GM18526 (cell line): ENCODE results near the gene CTNS.

ENCODE experiments used
- POLR2A ChIP-seq: IDR thresholded peaks from 3 replicates; pipeline ENCODE4 v1.6.1; 2011; ENCODE audit not compliant: insufficient read length; ENCODE audit errors: extremely low read depth

CTNS gene

DNA sequence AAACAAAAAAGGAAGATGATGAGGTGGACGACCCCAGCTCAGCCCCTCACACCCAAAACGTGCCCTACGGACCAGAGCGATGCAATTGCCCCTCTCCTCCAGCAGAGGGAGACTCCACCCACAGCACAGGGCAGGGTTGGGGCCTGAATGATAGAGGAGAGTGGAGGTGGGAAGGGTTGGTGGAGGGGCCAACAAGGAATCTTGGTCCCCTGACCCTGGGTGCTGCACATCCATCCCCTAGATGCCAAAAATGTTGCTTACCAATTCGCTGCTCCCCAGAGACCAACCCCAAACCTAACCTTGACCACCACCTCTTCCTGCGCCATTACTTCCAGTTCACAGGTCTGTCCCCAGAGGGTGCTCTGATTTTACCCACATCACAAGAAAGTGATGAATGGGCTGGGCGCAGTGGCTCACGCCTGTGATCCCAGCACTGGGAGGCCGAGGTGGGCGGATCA is 46.5 kb downstream of the CTNS start:
- no peak for TF ChIP-seq POLR2A

- TF ChIP-seq POLR2A, result no peak
Measured at GRCh38 chr17:3685174-3685573, 48.6 kb downstream of the CTNS start.

DNA sequence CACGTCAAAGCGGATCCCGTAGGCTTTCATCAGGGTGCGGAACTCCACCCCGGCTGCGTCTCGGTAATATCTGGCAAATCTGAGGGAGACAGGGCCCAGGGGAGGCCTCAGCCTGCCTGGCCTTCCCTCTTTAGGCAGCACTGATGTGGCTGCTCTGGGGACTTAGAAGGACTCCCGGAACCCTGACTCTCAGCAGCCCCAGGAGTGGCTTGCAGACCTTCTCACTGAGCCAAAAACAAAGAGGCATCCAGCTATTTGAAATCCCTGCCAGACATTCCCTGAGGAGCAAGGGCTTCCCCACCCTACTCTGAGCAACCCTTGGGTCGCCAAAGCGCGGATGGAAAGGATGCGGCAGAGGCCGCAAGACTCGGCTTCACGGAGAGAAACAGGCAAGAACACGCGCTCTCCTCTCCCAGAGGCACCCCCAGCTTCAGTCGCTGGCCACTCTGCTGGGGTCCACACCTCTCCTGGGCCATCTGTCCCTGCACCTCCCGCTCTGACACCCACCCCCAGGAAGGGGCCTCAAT is 51.5 kb downstream of the CTNS start:
- TF ChIP-seq POLR2A, result no peak

DNA sequence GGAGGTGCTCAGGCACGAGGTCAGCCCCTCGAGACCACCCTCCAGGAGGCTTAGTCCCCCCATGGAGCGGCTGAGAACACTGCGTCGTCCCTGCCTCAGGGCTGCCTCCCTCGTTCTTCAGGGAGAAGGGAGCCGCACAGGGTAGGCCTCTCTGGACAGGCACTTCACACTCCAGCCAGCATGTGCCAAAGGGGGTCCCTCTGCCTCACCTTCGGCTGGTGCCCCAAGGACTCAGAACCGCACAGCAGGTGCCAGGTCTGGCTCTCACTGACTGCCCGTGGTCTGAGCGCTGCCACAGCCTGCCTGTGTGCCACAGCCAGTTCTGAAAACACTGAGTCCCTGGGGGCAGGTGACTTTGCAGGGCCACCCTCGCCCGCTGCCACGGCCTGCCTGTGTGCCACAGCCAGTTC is 52.3 kb downstream of the CTNS start:
- TF ChIP-seq POLR2A, result no peak

DNA sequence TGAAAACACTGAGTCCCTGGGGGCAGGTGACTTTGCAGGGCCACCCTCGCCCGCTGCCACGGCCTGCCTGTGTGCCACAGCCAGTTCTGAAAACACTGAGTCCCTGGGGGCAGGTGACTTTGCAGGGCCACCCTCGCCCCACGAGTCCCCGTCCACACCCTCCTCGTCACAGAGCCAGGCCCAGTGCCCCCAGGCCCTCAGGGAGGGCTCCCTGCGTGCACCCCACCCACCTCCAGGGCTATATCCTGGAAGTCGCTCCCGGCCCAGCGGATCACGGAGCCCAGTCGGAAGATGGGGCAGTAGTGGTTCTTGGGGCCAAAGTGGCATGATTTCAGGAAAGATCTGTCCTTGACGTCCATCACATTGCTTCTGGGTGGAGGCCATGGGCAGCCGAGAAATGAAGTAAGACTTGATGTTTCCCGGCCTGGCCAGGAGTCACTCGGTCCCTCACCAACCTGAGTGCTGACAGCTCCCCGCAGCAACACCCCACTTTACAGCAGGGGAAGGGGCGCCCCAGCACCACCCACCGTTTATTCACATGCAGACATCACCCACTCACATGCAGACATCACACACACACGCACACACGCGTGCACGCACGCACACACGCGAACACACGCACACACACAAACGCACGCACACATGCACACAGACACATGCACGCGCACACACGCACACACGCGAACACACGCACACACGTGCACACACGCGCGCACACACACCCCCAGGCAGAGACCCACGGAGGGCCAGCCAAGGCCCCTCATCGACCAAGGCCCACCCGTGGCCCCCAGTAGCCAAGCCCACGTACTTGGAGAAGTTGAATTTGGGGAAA is 52.9 kb downstream of the CTNS start:
- TF ChIP-seq POLR2A, result no peak

DNA sequence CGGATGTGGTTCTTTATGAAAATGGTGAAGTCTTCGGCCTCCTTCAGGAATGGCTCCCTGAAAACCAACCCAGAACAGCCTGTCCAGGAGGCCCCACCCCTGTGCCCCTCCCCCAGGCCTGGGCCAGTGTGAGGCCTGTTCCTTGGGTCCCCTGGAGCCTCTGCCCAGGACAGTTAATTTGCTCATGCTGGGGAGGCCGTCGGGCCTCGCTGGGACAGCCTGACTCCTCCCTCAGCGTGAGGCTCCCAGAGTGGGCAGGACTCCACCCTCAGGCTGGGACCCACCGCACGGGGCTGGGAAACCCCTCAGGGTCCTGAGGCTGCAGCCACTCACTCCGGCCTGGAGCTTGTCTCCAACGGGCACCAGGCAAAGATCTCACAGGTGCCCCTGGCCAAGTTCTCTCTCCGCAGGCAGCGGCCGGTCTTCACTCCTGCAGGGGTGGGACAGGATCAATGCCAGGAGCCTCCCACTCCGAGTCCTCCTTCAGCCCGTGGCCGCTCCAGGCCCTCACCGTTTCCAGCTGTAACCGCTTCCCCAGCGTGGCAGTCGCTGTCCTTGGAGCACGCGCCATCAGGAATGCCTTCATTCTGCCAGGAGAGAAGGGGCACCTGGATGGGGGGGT is 53.6 kb downstream of the CTNS start:
- no peak for TF ChIP-seq POLR2A

GRCh38 chr17:3691617-3692067 is 55.1 kb downstream of the CTNS start:
- no peak for TF ChIP-seq POLR2A

DNA sequence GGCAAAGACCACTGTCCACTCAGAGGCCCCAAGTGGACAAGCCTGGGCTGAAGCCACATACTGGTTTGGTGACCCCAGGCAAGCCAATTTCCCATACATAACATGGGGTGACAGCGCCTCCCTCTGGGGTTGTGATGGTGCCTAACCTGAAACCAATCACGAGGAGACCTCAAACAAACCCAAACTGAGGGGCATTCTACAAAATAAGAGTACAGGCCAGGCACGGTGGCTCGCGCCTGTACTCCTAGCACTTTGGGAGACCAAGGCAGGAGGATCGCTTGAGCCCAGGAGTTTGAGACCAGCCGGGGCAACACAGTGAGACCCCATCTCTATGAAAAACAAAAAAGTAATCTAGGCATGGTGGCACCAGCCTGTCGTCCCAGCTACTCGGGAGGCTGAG is 55.8 kb downstream of the CTNS start:
- TF ChIP-seq POLR2A, result no peak

DNA sequence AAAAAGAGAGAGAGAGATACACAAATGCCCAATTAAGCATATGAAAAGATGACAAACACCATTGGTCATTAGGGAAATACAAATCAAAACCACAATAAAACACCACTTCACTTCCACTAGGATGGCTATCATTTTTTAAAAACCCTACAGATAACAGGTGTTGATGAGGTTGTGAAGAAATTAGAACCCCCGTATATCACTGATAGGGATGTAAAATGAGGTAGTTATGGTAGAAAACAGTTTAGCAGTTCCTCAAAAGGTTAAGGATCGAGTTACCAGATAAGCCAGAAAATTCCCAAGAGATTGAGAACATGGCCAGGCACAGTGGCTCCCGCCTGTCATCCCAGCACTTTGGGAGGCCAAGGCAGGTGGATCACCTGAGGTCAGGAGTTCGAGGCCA is 56.6 kb downstream of the CTNS start:
- TF ChIP-seq POLR2A, result no peak

- TF ChIP-seq POLR2A, result no peak
Measured at GRCh38 chr17:3693829-3694231, 57.3 kb downstream of the CTNS start.

DNA sequence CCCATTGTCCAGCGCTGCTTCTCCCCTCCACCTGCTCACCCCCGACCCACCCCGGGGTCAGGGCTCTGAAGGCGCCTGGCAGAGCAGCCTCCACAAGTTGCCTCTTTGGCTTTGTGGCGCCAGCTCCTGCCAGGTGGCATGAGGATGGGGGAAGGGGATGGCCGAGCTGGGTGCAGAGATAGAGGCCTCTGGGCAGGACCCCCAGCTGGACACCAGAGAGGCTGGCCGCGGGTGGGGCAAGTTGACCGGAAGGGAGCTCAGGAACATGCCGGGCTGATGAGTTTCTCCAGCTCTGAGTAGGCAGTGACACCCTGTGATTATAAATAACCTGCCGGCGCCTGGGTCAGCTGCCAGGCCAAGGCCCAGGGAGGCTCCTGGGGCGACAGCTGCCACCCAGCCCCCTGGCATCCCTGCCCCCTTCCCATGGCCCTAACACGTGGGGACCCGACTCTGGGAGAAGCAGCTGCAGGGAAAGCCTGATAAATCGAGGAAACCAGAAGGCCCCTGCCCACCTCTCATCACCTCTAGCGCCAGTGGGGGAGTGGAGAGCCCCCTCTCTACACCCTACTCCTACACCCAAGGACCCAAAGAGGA is 58.7 kb downstream of the CTNS start:
- TF ChIP-seq POLR2A, result no peak

GRCh38 chr17:3695723-3696411 is 59.3 kb downstream of the CTNS start, which contains the start of gene P2RX5:
Gene P2RX5, minus strand, starts transcription at chr17:3696155. Its CDS starts 150 bp downstream, at chr17:3696005.
- TF ChIP-seq POLR2A, result peak; percentile 60

- no peak for TF ChIP-seq POLR2A
Measured at GRCh38 chr17:3697103-3697476, 60.5 kb downstream of the CTNS start.

GRCh38 chr17:3698139-3698538 is 61.6 kb downstream of the CTNS start:
- no peak for TF ChIP-seq POLR2A

DNA sequence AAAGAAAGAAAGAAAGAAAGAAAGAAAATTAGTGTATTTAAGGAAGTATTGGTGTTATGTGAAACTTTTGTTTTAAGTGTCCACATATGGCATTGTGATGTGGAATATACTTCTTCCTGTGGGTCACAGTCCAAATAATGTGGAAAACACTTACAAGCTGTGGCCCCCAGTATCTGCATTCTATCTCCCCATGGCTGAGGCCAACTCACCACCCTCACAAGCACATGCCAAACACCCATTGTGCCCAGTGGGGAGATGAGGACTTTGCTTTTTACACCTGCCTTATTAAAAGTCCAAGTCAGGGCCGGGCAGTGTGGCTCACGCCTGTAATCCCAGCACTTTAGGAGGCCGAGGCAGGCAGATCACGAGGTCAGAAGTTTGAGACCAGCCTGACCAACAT is 63.4 kb downstream of the CTNS start:
- TF ChIP-seq POLR2A, result no peak

- no peak for TF ChIP-seq POLR2A
Measured at GRCh38 chr17:3704931-3705717, 68.6 kb downstream of the CTNS start.
